WTC11 (cell line): Measurements from ENCODE around the gene FGA. TPM values are rescaled to one million over a fixed set of nuclear protein-coding genes. Genes with fewer than 3 reads are reported as not detected.

Experiments used
- CDX4 ChIP-seq: fragments of 250-450 bp; sonication (Bioruptor Pico); IDR thresholded peaks from 2 replicates; pipeline ENCODE4 v1.9.0; 2021; ENCODE audit warnings: moderate library complexity, mild to moderate bottlenecking, inconsistent platforms, borderline replicate concordance
- GABPB1 ChIP-seq: sonication (generic); formaldehyde crosslinking; IDR thresholded peaks from 2 replicates; pipeline ENCODE4 v1.8.1; 2023; ENCODE audit warnings: mild to moderate bottlenecking, missing genetic modification reagents
- MLX ChIP-seq: sonication (generic); formaldehyde crosslinking; IDR thresholded peaks from 2 replicates; pipeline ENCODE4 v1.8.1; 2023; ENCODE audit warnings: mild to moderate bottlenecking, missing genetic modification reagents, moderate library complexity
- SMAD3 ChIP-seq: sonication (generic); formaldehyde crosslinking; IDR thresholded peaks from 2 replicates; pipeline ENCODE4 v1.8.0; 2022; ENCODE audit warnings: missing genetic modification reagents, mild to moderate bottlenecking, borderline replicate concordance
- ZMAT4 ChIP-seq: fragments of 250-450 bp; sonication (Bioruptor Pico); IDR thresholded peaks from 2 replicates; pipeline ENCODE4 v1.9.0; 2021; ENCODE audit warnings: mild to moderate bottlenecking
- total RNA-seq: library from RNA; stranded (reverse); gene quantifications from 3 replicates; pipeline ENCODE4 v1.2.3, GENCODE V29; 2021
- TF ChIP-seq, protein P1 (sequence below): sonication (generic); formaldehyde crosslinking; IDR thresholded peaks from 2 replicates; pipeline ENCODE4 v1.8.1; 2023; ENCODE audit warnings: mild to moderate bottlenecking, missing genetic modification reagents

Gene FGA
- total RNA-seq, 1 experiment from 2014 or later = 3.2 TPM

GRCh38 chr4:154542271-154542879, 48.2 kb downstream of the FGA start (continued):
- TF ChIP-seq CDX4 (no peak), MLX (CRISPR knock-in tag) (no peak), SMAD3 (CRISPR knock-in tag) (no peak), GABPB1 (CRISPR knock-in tag) (no peak), ZMAT4 (CRISPR knock-in tag) (no peak)
- TF ChIP-seq, protein P1, sequence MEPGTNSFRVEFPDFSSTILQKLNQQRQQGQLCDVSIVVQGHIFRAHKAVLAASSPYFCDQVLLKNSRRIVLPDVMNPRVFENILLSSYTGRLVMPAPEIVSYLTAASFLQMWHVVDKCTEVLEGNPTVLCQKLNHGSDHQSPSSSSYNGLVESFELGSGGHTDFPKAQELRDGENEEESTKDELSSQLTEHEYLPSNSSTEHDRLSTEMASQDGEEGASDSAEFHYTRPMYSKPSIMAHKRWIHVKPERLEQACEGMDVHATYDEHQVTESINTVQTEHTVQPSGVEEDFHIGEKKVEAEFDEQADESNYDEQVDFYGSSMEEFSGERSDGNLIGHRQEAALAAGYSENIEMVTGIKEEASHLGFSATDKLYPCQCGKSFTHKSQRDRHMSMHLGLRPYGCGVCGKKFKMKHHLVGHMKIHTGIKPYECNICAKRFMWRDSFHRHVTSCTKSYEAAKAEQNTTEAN (CRISPR knock-in tag) = no peak

Other genes starting within 250 kb of the FGA start
- 1.3 to 1.9 TPM (median 1.4 TPM) in 3 replicates for gene DCHS2, start 98.9 kb downstream of the FGA start, total RNA-seq
- 76.3 to 84.8 TPM (median 78.3 TPM) in 3 replicates for gene PLRG1, start 40.3 kb downstream of the FGA start, total RNA-seq
- gene FGB, start 27.7 kb downstream of the FGA start, total RNA-seq = 2.0 to 3.5 TPM (median 2.3 TPM) in 3 replicates
- gene FGG, start 21.9 kb upstream of the FGA start, total RNA-seq = 2.3 to 3.0 TPM (median 2.4 TPM) in 3 replicates
- gene LRAT, start 153.3 kb upstream of the FGA start, total RNA-seq = 33.0 to 37.7 TPM (median 34.5 TPM) in 3 replicates
- gene RBM46, start 190.5 kb upstream of the FGA start, total RNA-seq = 3.3 to 4.6 TPM (median 4.2 TPM) in 3 replicates